SK-N-SH treated with all-trans-retinoic acid at 6 μM for 48 hours (cell line): Measurements from ENCODE around the gene ATAD5.

Experiments
- ATAC-seq: fragments of 200-7000 bp; cut with Tn5 transposase; 3 replicates; pipeline ENCODE4 v1.9.1; 2020; ENCODE audit warnings: mild to moderate bottlenecking, moderate library complexity
- BACH2 ChIP-seq: fragments of 250-450 bp; sonication (Bioruptor Pico); IDR thresholded peaks from 2 replicates; pipeline ENCODE4 v1.9.0; 2021; ENCODE audit warnings: mild to moderate bottlenecking, borderline replicate concordance
- CSDC2 ChIP-seq: fragments of 250-450 bp; sonication (Bioruptor Pico); IDR thresholded peaks from 2 replicates; pipeline ENCODE4 v1.5.0; 2020; ENCODE audit warnings: mild to moderate bottlenecking, moderate library complexity
- CSRNP3 ChIP-seq: fragments of 250-450 bp; sonication (Bioruptor Pico); IDR thresholded peaks from 2 replicates; pipeline ENCODE4 v1.5.1; 2021; ENCODE audit warnings: mild to moderate bottlenecking, moderate library complexity
- ESRRG ChIP-seq: fragments of 250-450 bp; sonication (Bioruptor Pico); IDR thresholded peaks from 2 replicates; pipeline ENCODE4 v1.6.1; 2021; ENCODE audit warnings: mild to moderate bottlenecking
- GLIS3 ChIP-seq: fragments of 250-450 bp; sonication (Bioruptor Pico); IDR thresholded peaks from 2 replicates; pipeline ENCODE4 v1.5.0; 2020; ENCODE audit warnings: mild to moderate bottlenecking, moderate library complexity
- OSR1 ChIP-seq: fragments of 250-450 bp; sonication (Bioruptor Pico); IDR thresholded peaks from 2 replicates; pipeline ENCODE4 v1.8.0; 2022; ENCODE audit warnings: moderate library complexity, mild to moderate bottlenecking, inconsistent platforms
- PATZ1 ChIP-seq: fragments of 250-450 bp; sonication (Bioruptor Pico); IDR thresholded peaks from 2 replicates; pipeline ENCODE4 v1.8.0; 2020; ENCODE audit warnings: mild to moderate bottlenecking, moderate library complexity, borderline replicate concordance
- PPARA ChIP-seq: fragments of 250-450 bp; sonication (Bioruptor Pico); IDR thresholded peaks from 2 replicates; pipeline ENCODE4 v1.5.0; 2020; ENCODE audit warnings: mild to moderate bottlenecking, borderline replicate concordance
- RARB ChIP-seq: fragments of 250-450 bp; sonication (Bioruptor Pico); IDR thresholded peaks from 2 replicates; pipeline ENCODE4 v1.8.0; 2021; ENCODE audit warnings: mild to moderate bottlenecking, moderate library complexity
- SNAI2 ChIP-seq: fragments of 250-450 bp; sonication (Bioruptor Pico); IDR thresholded peaks from 2 replicates; pipeline ENCODE4 v1.5.0; 2020; ENCODE audit warnings: mild to moderate bottlenecking, moderate library complexity
- TOX ChIP-seq: fragments of 250-450 bp; sonication (Bioruptor Pico); IDR thresholded peaks from 2 replicates; pipeline ENCODE4 v1.8.0; 2021; ENCODE audit warnings: mild to moderate bottlenecking, moderate library complexity, borderline replicate concordance
- ZC3H10 ChIP-seq: fragments of 250-450 bp; sonication (Bioruptor Pico); IDR thresholded peaks from 2 replicates; pipeline ENCODE4 v1.5.1; 2021; ENCODE audit warnings: mild to moderate bottlenecking, moderate library complexity
- ZFP3 ChIP-seq: fragments of 250-450 bp; sonication (Bioruptor Pico); IDR thresholded peaks from 2 replicates; pipeline ENCODE4 v1.5.0; 2020; ENCODE audit warnings: mild to moderate bottlenecking, moderate library complexity
- ZFP30 ChIP-seq: fragments of 450-650 bp; formaldehyde crosslinking; IDR thresholded peaks from 2 replicates; pipeline ENCODE4 v1.5.0; 2022; ENCODE audit warnings: mild to moderate bottlenecking, moderate library complexity
- ZNF565 ChIP-seq: fragments of 450-650 bp; formaldehyde crosslinking; conservative IDR thresholded peaks from 2 replicates; pipeline ENCODE4 v1.5.0; 2020; ENCODE audit warnings: low read depth, mild to moderate bottlenecking, moderate library complexity
- ZNF70 ChIP-seq: fragments of 450-650 bp; formaldehyde crosslinking; IDR thresholded peaks from 2 replicates; pipeline ENCODE4 v1.5.0; 2020; ENCODE audit warnings: mild to moderate bottlenecking, moderate library complexity
- ZNF8 ChIP-seq: fragments of 450-650 bp; formaldehyde crosslinking; IDR thresholded peaks from 2 replicates; pipeline ENCODE4 v1.5.0; 2020; ENCODE audit warnings: mild to moderate bottlenecking, moderate library complexity
- TF ChIP-seq, protein P1 (sequence below): fragments of 250-450 bp; sonication (Bioruptor Pico); IDR thresholded peaks from 2 replicates; pipeline ENCODE4 v1.5.0; 2020; ENCODE audit warnings: mild to moderate bottlenecking, moderate library complexity
- TF ChIP-seq, protein P2 (sequence below): fragments of 250-450 bp; sonication (Bioruptor Pico); IDR thresholded peaks from 2 replicates; pipeline ENCODE4 v1.8.0; 2021; ENCODE audit warnings: low read depth, mild to moderate bottlenecking, moderate library complexity, borderline replicate concordance

ATAD5 gene

DNA sequence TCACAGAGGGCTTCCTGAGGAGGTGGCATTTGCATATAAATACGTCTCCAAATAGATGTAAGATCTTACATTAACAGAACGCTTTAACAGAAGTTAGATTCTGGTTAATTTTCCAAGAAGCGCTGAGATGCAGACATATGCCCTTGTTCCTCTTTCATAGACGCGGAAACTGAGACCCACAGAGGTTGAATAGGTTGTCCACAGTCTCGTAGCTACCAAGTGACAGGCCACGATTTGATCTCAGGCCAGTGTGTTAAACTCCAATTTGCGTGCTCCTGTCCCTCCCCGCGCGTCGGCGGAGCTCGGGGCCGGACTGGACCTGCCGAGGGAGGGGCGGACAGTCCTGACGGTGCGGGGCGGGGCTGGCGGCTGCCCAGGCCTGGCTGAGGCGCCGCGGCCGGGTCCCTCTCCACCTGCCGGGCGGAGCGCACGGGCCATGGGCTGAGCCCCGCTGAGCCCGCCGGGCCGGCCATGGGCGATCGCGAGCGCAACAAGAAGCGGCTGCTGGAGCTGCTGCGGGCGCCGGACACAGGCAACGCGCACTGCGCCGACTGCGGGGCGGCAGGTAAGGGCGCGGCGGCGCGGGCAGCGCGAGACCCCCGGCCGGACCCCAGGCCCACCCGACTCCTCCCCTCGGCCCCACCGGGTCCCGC is 89.9 kb downstream of the ATAD5 start, which contains the start of gene ADAP2:
Gene ADAP2, plus strand, starts transcription at position 402 of the 653 bp plus-strand sequence. Its CDS starts 70 bp downstream, at position 472.
- ATAC-seq: peak; percentile 51
- TF ChIP-seq SNAI2 (CRISPR knock-in tag): no peak
- no peak for TF ChIP-seq CSDC2
- TF ChIP-seq ZNF8 (CRISPR knock-in tag): no peak
- TF ChIP-seq, protein P1, sequence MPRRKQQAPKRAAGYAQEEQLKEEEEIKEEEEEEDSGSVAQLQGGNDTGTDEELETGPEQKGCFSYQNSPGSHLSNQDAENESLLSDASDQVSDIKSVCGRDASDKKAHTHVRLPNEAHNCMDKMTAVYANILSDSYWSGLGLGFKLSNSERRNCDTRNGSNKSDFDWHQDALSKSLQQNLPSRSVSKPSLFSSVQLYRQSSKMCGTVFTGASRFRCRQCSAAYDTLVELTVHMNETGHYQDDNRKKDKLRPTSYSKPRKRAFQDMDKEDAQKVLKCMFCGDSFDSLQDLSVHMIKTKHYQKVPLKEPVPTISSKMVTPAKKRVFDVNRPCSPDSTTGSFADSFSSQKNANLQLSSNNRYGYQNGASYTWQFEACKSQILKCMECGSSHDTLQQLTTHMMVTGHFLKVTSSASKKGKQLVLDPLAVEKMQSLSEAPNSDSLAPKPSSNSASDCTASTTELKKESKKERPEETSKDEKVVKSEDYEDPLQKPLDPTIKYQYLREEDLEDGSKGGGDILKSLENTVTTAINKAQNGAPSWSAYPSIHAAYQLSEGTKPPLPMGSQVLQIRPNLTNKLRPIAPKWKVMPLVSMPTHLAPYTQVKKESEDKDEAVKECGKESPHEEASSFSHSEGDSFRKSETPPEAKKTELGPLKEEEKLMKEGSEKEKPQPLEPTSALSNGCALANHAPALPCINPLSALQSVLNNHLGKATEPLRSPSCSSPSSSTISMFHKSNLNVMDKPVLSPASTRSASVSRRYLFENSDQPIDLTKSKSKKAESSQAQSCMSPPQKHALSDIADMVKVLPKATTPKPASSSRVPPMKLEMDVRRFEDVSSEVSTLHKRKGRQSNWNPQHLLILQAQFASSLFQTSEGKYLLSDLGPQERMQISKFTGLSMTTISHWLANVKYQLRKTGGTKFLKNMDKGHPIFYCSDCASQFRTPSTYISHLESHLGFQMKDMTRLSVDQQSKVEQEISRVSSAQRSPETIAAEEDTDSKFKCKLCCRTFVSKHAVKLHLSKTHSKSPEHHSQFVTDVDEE (CRISPR knock-in tag): no peak
- no peak for TF ChIP-seq PATZ1 (CRISPR knock-in tag)
- TF ChIP-seq ZFP3 (CRISPR knock-in tag): no peak
- TF ChIP-seq ZNF565: no peak
- TF ChIP-seq ZC3H10 (CRISPR knock-in tag): no peak
- no peak for TF ChIP-seq BACH2 (CRISPR knock-in tag)
- no peak for TF ChIP-seq CSRNP3 (CRISPR knock-in tag)
- TF ChIP-seq, protein P2, sequence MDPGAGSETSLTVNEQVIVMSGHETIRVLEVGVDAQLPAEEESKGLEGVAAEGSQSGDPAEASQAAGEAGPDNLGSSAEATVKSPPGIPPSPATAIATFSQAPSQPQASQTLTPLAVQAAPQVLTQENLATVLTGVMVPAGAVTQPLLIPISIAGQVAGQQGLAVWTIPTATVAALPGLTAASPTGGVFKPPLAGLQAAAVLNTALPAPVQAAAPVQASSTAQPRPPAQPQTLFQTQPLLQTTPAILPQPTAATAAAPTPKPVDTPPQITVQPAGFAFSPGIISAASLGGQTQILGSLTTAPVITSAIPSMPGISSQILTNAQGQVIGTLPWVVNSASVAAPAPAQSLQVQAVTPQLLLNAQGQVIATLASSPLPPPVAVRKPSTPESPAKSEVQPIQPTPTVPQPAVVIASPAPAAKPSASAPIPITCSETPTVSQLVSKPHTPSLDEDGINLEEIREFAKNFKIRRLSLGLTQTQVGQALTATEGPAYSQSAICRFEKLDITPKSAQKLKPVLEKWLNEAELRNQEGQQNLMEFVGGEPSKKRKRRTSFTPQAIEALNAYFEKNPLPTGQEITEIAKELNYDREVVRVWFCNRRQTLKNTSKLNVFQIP (CRISPR knock-in tag): no peak
- no peak for TF ChIP-seq ZFP30 (CRISPR knock-in tag)

DNA sequence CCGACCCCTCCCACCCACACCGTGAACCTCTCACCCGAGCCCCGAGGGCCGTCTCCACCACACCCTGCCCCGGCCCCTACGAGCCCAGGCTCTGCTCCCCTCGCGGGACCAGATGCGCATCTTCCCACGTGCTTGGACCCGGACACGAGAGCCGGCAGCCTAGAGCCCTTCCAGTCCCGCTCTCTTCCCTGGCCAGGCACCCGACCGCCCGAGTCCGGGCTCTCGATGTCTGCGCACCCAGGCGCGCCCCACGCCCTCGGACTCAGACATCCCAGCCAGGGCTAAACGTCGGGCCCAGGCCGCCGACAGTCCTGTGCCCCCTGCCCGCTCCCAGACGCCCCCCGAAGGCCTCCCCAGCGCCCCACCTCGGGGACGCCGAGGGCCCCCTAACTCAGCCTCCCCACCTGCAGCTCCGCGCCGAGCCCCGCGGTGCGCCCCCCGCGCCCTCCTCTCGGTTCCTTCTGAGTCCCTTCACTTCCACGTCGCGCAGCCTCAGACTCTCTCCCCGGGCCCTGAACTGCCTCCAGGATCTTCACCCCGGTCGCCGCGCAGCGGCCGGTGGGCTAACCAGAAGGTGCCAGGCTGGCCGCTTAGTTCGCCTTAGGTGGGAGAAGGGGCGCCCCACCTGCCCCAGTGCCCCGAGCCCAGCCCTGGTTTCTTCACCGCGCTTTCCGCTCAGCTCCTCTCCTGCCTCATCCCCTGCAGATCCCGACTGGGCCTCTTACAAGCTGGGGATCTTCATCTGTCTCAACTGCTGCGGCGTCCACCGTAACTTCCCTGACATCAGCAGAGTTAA is 90.7 kb downstream of the ATAD5 start:
- peak; percentile 63 for ATAC-seq

More for the DNA sequence above, 90.7 kb downstream of the ATAD5 start:
- TF ChIP-seq, protein P1 (CRISPR knock-in tag): no peak
- TF ChIP-seq GLIS3 (CRISPR knock-in tag) (no peak), ZNF70 (CRISPR knock-in tag) (no peak), PPARA (CRISPR knock-in tag) (no peak), OSR1 (CRISPR knock-in tag) (no peak), ESRRG (CRISPR knock-in tag) (no peak), CSRNP3 (CRISPR knock-in tag) (no peak), TOX (CRISPR knock-in tag) (no peak), ZFP3 (CRISPR knock-in tag) (no peak), SNAI2 (CRISPR knock-in tag) (no peak), CSDC2 (no peak), ZC3H10 (CRISPR knock-in tag) (no peak), ZFP30 (CRISPR knock-in tag) (no peak), RARB (no peak)
